ENCODE measurements around the gene SSTR5.

Gene SSTR5

DNA sequence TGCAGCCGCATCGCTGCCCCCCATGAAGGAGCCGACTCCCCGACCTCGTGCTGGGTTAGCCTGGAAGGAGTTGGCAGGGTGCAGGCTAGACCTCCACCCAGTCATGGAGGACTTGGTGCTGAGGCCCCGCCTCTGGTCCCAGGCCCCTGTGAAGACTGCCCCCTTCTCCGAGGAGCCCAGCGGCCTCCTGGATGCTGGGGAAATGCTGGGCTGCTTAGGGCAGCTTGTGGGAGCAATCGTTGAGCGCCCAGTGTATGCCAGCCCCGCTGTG lies 1.8 kb downstream of the SSTR5 start:
- TF ChIP-seq, protein P1, sequence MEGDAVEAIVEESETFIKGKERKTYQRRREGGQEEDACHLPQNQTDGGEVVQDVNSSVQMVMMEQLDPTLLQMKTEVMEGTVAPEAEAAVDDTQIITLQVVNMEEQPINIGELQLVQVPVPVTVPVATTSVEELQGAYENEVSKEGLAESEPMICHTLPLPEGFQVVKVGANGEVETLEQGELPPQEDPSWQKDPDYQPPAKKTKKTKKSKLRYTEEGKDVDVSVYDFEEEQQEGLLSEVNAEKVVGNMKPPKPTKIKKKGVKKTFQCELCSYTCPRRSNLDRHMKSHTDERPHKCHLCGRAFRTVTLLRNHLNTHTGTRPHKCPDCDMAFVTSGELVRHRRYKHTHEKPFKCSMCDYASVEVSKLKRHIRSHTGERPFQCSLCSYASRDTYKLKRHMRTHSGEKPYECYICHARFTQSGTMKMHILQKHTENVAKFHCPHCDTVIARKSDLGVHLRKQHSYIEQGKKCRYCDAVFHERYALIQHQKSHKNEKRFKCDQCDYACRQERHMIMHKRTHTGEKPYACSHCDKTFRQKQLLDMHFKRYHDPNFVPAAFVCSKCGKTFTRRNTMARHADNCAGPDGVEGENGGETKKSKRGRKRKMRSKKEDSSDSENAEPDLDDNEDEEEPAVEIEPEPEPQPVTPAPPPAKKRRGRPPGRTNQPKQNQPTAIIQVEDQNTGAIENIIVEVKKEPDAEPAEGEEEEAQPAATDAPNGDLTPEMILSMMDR (IDR thresholded peaks at IDR 0.05; ENCODE audit: low read depth, low read length): no peak
- Histone ChIP-seq H3K4me3 (ENCODE audit: low read depth, low read length) (no peak overlapping the region), H3K36me3 (peaks cover 6% of the 10 kb centered on the region), H3K27me3 (ENCODE audit: insufficient read depth, low read depth, severe bottlenecking) (no peaks in the 10 kb centered on the region), H3K9me3 (ENCODE audit: severe bottlenecking) (no peaks in the 10 kb centered on the region), H3K27ac (no peak overlapping the region)
- DNase-seq: no peak

DNA sequence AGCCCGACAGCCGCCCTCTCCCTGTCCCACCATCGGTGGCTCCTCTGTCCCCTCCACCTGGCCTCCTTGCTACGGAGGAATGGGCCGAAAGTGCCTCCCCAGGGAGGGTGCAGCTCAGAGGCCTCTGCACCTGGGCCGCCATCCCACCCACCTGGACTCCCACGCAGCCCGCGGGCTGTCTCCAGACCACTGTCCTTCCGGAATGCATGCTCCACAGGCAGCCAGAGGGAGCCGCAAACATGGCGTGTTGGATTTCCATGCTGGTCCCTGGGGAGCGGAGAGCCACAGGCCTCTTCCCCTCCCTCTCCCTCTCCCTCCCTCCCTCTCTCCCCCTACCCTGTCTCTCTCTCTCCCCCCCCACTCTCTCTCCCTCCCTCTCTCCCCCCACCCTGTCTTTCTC lies 3.0 kb downstream of the SSTR5 start:
- Histone ChIP-seq H3K4me3 (ENCODE audit: low read depth, low read length) (no peak overlapping the region), H3K27me3 (ENCODE audit: insufficient read depth, low read depth, severe bottlenecking) (no peaks in the 10 kb centered on the region), H3K27ac (no peak overlapping the region), H3K9me3 (ENCODE audit: severe bottlenecking) (no peaks in the 10 kb centered on the region), H3K36me3 (peaks cover 6% of the 10 kb centered on the region)
- DNase-seq: no peak
- TF ChIP-seq, protein P1 (IDR thresholded peaks at IDR 0.05; ENCODE audit: low read depth, low read length): no peak

DNA sequence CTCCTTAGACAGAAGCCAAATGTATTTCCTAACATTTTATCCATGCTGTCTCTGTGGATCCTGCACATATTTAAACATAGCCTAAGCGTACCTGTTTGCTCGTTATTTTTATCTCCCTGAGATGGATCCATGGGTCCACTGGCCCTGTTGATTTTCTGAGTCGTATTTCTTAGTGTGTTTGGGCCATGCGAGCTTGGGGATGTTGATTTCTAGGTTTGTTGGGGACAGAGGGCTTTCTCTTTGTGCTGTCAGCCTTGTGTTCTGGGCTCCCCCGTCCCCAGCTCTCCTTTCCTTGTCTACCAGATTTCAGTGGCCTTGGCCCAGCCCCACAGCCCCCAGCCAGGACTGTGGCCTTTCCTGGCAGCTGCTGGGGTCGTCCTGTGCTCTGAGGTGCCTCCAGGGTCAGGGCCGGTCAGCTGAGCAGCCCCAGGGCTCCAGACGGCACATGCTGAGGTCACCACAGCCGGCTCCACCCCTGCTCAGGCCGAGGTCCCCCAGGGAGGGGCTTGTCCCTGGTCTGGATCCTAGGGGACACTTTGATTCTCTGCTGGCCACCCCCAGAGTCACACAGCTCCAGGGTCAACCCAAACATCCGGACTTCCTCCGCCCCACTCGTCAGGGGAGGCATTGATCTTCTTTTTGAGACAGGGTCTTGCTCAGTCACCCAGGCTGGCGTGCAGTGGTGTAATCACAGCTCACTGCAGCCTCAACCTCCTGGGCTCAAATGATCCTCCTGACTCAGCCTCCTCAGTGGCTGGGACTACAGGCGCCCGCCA lies 4.4 kb downstream of the SSTR5 start:
- DNase-seq: peak; percentile 87
- 0 out of 2 replicates have a peak overlapping the region, but pooled peaks have one; percentile 1 for H3K4me3 ChIP-seq (ENCODE audit: low read depth, low read length)
- TF ChIP-seq, protein P1 (IDR thresholded peaks at IDR 0.05; ENCODE audit: low read depth, low read length): no peak
- peak overlapping the region; percentile 89 for H3K27ac ChIP-seq
- no peaks in the 10 kb centered on the region for H3K9me3 ChIP-seq (ENCODE audit: severe bottlenecking)
- peaks cover 6% of the 10 kb centered on the region for H3K36me3 ChIP-seq
- no peaks in the 10 kb centered on the region for H3K27me3 ChIP-seq (ENCODE audit: insufficient read depth, low read depth, severe bottlenecking)

DNA sequence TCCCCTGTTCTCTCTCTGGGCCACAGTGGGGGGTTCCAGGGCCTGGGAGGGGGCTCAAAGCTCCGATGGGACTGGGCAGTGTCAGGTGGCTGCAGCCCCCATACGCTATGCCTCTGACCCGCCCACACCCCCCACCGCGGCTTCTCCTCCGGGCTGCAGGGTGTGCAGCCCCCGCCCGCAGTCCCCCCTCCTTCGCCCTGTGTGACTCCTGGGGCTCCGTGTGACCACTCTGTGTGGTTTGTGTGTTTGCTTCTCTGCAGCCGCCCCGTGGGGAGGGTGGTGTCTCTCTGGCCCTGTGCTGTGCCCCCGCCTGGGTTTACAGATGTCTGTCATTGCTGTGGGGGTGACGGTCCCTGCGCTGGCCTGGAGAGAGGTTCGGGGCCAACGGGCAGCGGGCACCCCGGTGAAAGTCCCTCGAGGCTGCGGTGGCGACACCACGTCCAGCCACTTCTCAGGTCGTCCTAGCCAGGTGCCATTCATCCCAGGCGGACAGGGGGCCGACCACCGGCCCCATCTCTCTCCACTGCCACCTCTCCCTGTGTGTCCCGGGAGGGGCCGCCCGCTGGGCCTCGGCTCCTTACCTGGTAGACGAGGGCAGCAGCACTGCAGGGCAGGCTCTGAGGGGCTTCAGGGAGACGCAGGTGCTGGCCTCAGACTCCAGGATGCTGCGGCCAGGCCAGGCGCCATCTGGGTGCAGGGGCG lies 5.5 kb downstream of the SSTR5 start:
- Histone ChIP-seq H3K27me3 (ENCODE audit: insufficient read depth, low read depth, severe bottlenecking) (no peaks in the 10 kb centered on the region), H3K9me3 (ENCODE audit: severe bottlenecking) (no peaks in the 10 kb centered on the region), H3K4me3 (ENCODE audit: low read depth, low read length) (peak overlapping the region; percentile 49), H3K27ac (peak overlapping the region; percentile 89), H3K36me3 (peaks cover 6% of the 10 kb centered on the region)
- no peak for DNase-seq
- TF ChIP-seq, protein P1 (IDR thresholded peaks at IDR 0.05; ENCODE audit: low read depth, low read length): no peak

- Histone ChIP-seq H3K9me3 (ENCODE audit: severe bottlenecking) (no peaks in the 10 kb centered on the region), H3K27me3 (ENCODE audit: insufficient read depth, low read depth, severe bottlenecking) (no peaks in the 10 kb centered on the region), H3K36me3 (peaks cover 6% of the 10 kb centered on the region), H3K4me3 (ENCODE audit: low read depth, low read length) (peak overlapping the region; percentile 49), H3K27ac (peak overlapping the region; percentile 89)
- DNase-seq: peak; percentile 86
- TF ChIP-seq, protein P1 (IDR thresholded peaks at IDR 0.05; ENCODE audit: low read depth, low read length): no peak
Observed at GRCh38 chr16:1078579-1079021, 6.1 kb downstream of the SSTR5 start.

Data from WERI-Rb-1 (cell line).